Neural cell (in vitro differentiated cells): ENCODE results near the gene DGKD.

Experiments
- CTCF ChIP-seq: fragments of 450-650 bp; IDR thresholded peaks from 2 replicates; pipeline ENCODE4 v1.5.1; 2014; ENCODE audit warnings: antibody characterized with exemption, mild to moderate bottlenecking, moderate library complexity; ENCODE audit not compliant: poor library complexity, severe bottlenecking
- POLR2AphosphoS5 ChIP-seq: IDR thresholded peaks from 2 replicates; pipeline ENCODE4 v1.6.1; 2012
- RAD21 ChIP-seq: fragments of 450-650 bp; conservative IDR thresholded peaks from 2 replicates; pipeline ENCODE4 v1.6.1; 2014; ENCODE audit warnings: antibody characterized with exemption, mild to moderate bottlenecking, moderate library complexity

GRCh38 chr2:233410196-233410760, 56.0 kb downstream of the DGKD start:
- TF ChIP-seq POLR2AphosphoS5 = no peak
- TF ChIP-seq RAD21 = no peak
- TF ChIP-seq CTCF = no peak
